Ascending aorta (tissue), 2 donors: ENCODE data around the gene BMP6. TPM values are rescaled to one million over a fixed set of nuclear protein-coding genes. Genes with fewer than 3 reads are reported as not detected.

Source experiments
- DNase-seq, 2 donors: peaks; one replicate each; pipeline ENCODE4 v3.0.0-alpha.2; 2019; ENCODE audit warnings: low spot score in 2 of 2
- H3K27ac ChIP-seq, 2 donors: fragments of 200-600 bp; sonication (generic); one replicate each; pipeline ENCODE4 v1.5.1; 2016 to 2017; ENCODE audit warnings: mild to moderate bottlenecking in 1 of 2
- H3K27me3 ChIP-seq: fragments of 200-600 bp; sonication (generic); one replicate; pipeline ENCODE4 v1.5.1; 2017
- H3K36me3 ChIP-seq, 2 donors: fragments of 200-600 bp; sonication (generic); one replicate each; pipeline ENCODE4 v1.5.1; 2016
- H3K4me1 ChIP-seq, 2 donors: fragments of 200-600 bp; sonication (generic); one replicate each; pipeline ENCODE4 v1.5.1; 2016 to 2017; ENCODE audit warnings: mild to moderate bottlenecking in 1 of 2
- H3K4me3 ChIP-seq, 2 donors: fragments of 200-600 bp; sonication (generic); one replicate each; pipeline ENCODE4 v1.5.1; 2016 to 2017; ENCODE audit warnings: mild to moderate bottlenecking in 1 of 2
- H3K9me3 ChIP-seq, 2 donors: fragments of 200-600 bp; sonication (generic); one replicate each; pipeline ENCODE4 v1.5.1; 2016
- CTCF ChIP-seq, 3 experiments: fragments of 200-600 bp in 2 of 3; fragments of 450-650 bp in 1 of 3; sonication (generic) in 2 of 3; IDR thresholded peaks; one replicate each; pipeline ENCODE4 v1.5.1; 2016 to 2019; ENCODE audit warnings: antibody characterized with exemption in 3 of 3, mild to moderate bottlenecking in 1 of 3, moderate library complexity in 1 of 3
- intact Hi-C: fragments of 100-400 bp; cut with DNase I; formaldehyde crosslinking; loops from one replicate; pipeline ENCODE4 v1.15.1; 2023
- total RNA-seq: library from RNA; depleted of rRNA; stranded (reverse); fragments of >200 nt; gene quantifications from one replicate; pipeline ENCODE4 v1.1.0, GENCODE V29; 2016

BMP6 gene
- total RNA-seq, 1 donor from 2014 or later = 16.0 TPM

GRCh38 chr6:7902867-7903266 lies 177.0 kb downstream of the BMP6 start:
- intact Hi-C loops = no loop called here
- Histone ChIP-seq H3K36me3 (peaks cover 57 to 67% of the 10 kb centered on the region in 2 donors), H3K4me1 (peaks cover 0 to 4% of the 10 kb centered on the region in 2 donors), H3K27me3 (no peaks in the 10 kb centered on the region), H3K4me3 (no peak overlapping the region), H3K27ac (no peak overlapping the region), H3K9me3 (no peaks in the 10 kb centered on the region)
- DNase-seq = no peak
- TF ChIP-seq CTCF (IDR thresholded peaks at IDR 0.05) = no peak

GRCh38 chr6:7903673-7904072 lies 177.8 kb downstream of the BMP6 start:
- no peak overlapping the region for H3K27ac ChIP-seq
- no peaks in the 10 kb centered on the region for H3K27me3 ChIP-seq
- DNase-seq = no peak
- intact Hi-C loops = no loop called here
- H3K36me3 ChIP-seq = peaks cover 49 to 59% of the 10 kb centered on the region in 2 donors
- H3K4me3 ChIP-seq = no peak overlapping the region
- H3K4me1 ChIP-seq = peaks cover 0 to 4% of the 10 kb centered on the region in 2 donors
- no peak for TF ChIP-seq CTCF (IDR thresholded peaks at IDR 0.05)
- no peaks in the 10 kb centered on the region for H3K9me3 ChIP-seq

GRCh38 chr6:7904654-7905319 lies 178.9 kb downstream of the BMP6 start:
- H3K36me3 ChIP-seq = peaks cover 43 to 48% of the 10 kb centered on the region in 2 donors
- no peaks in the 10 kb centered on the region for H3K9me3 ChIP-seq
- no peak for TF ChIP-seq CTCF (IDR thresholded peaks at IDR 0.05)
- no peak overlapping the region for H3K27ac ChIP-seq
- H3K4me3 ChIP-seq = no peak overlapping the region
- no peaks in the 10 kb centered on the region for H3K27me3 ChIP-seq
- peaks cover 3 to 9% of the 10 kb centered on the region in 2 donors for H3K4me1 ChIP-seq
- intact Hi-C loops = no loop called here
- no peak for DNase-seq

GRCh38 chr6:7905416-7905815 lies 179.5 kb downstream of the BMP6 start:
- no peak for DNase-seq
- Histone ChIP-seq H3K9me3 (no peaks in the 10 kb centered on the region), H3K36me3 (peaks cover 37 to 42% of the 10 kb centered on the region in 2 donors), H3K27ac (no peak overlapping the region), H3K4me3 (no peak overlapping the region), H3K27me3 (no peaks in the 10 kb centered on the region), H3K4me1 (peaks cover 3 to 9% of the 10 kb centered on the region in 2 donors)
- TF ChIP-seq CTCF (IDR thresholded peaks at IDR 0.05) = no peak
- intact Hi-C loops = no loop called here

GRCh38 chr6:7906741-7907140 lies 180.8 kb downstream of the BMP6 start:
- intact Hi-C loops = no loop called here
- Histone ChIP-seq H3K9me3 (no peaks in the 10 kb centered on the region), H3K36me3 (peaks cover 26 to 28% of the 10 kb centered on the region in 2 donors), H3K4me1 (peaks cover 3 to 9% of the 10 kb centered on the region in 2 donors), H3K27ac (no peak overlapping the region), H3K4me3 (no peak overlapping the region), H3K27me3 (no peaks in the 10 kb centered on the region)
- DNase-seq = no peak
- TF ChIP-seq CTCF (IDR thresholded peaks at IDR 0.05) = no peak
